Stimulated activated CD4-positive, alpha-beta T cell treated with anti-CD3 and anti-CD28 coated beads, Interleukin-15, amount 100 ng/mL, for 1 hour (primary cell): ENCODE results near the gene METTL6.
"Not testable (repeated sequence)": the region's sequence is repeated elsewhere in the genome, so short reads cannot be mapped to it uniquely, and the experiment has no call there.

Experiments
- DNase-seq, 2 donors: peaks; one replicate each; pipeline ENCODE4 v3.0.0-alpha.2; 2020; ENCODE audit warnings: low read depth in 1 of 2, low spot score in 1 of 2

METTL6 gene

GRCh38 chr3:15405448-15406050, 21.8 kb downstream of the METTL6 start:
- DNase-seq: no peak

GRCh38 chr3:15404767-15405166, 22.6 kb downstream of the METTL6 start:
- no peak for DNase-seq

- no peak for DNase-seq
These were observed 23.4 kb downstream of the METTL6 start for GRCh38 chr3:15403965-15404364.

- no peak for DNase-seq
These were observed 23.8 kb downstream of the METTL6 start for GRCh38 chr3:15403495-15403894.

GRCh38 chr3:15401936-15402335, 25.4 kb downstream of the METTL6 start:
- no peak for DNase-seq

GRCh38 chr3:15399970-15400369, 27.4 kb downstream of the METTL6 start:
- no peak for DNase-seq

GRCh38 chr3:15398731-15399133, 28.6 kb downstream of the METTL6 start:
- not testable (repeated sequence) for DNase-seq

- DNase-seq: not testable (repeated sequence)
These were observed 34.1 kb downstream of the METTL6 start for GRCh38 chr3:15393252-15393651.

GRCh38 chr3:15391007-15391406, 36.3 kb downstream of the METTL6 start:
- no peak for DNase-seq

- DNase-seq: no peak
These were observed 36.9 kb downstream of the METTL6 start for GRCh38 chr3:15390460-15390859.

- not testable (repeated sequence) for DNase-seq
These were observed 39.0 kb downstream of the METTL6 start for GRCh38 chr3:15388335-15388734.

- no peak for DNase-seq
These were observed 39.6 kb downstream of the METTL6 start for GRCh38 chr3:15387735-15388134.

- no peak for DNase-seq
These were observed 40.2 kb downstream of the METTL6 start for GRCh38 chr3:15387171-15387581.

- DNase-seq: not testable (repeated sequence)
These were observed 40.7 kb downstream of the METTL6 start for GRCh38 chr3:15386654-15386955.

- no peak for DNase-seq
These were observed 41.3 kb downstream of the METTL6 start for GRCh38 chr3:15385901-15386653.

GRCh38 chr3:15385238-15385695, 42.1 kb downstream of the METTL6 start:
- not testable (repeated sequence) for DNase-seq

- DNase-seq: no peak
These were observed 42.7 kb downstream of the METTL6 start for GRCh38 chr3:15384510-15385237.

GRCh38 chr3:15382405-15382923, 44.9 kb downstream of the METTL6 start:
- no peak for DNase-seq

- DNase-seq: no peak
These were observed 46.1 kb downstream of the METTL6 start for GRCh38 chr3:15380980-15381890.

- DNase-seq: peak; percentile 80 to 84
These were observed 49.2 kb downstream of the METTL6 start for GRCh38 chr3:15377961-15378791.
